Keratinocyte (primary cell): ENCODE results near the gene PAX5. TPM values are rescaled to one million over a fixed set of nuclear protein-coding genes. Genes with fewer than 3 reads are reported as not detected.

Experiments
- DNase-seq: peaks from one replicate; pipeline ENCODE4 v3.0.0-alpha.2; 2011; ENCODE audit warnings: low read depth, missing footprints, low spot score
- FAIRE-seq: peaks from 2 replicates; lab custom pipeline; 2011; peaks lifted over from hg19 to GRCh38; lab: Jason Lieb, UNC
- H2AFZ ChIP-seq: 2 replicates; pipeline ENCODE4 v1.6.0; 2012; ENCODE audit warnings: low read length, control low read depth, inconsistent platforms; ENCODE audit not compliant: control insufficient read depth
- H3K27ac ChIP-seq: 2 replicates; pipeline ENCODE4 v1.5.1; 2011; ENCODE audit warnings: low read length; ENCODE audit not compliant: control insufficient read depth, insufficient read depth
- H3K27me3 ChIP-seq: 3 replicates; pipeline ENCODE4 v1.6.0; 2011; ENCODE audit warnings: low read length; ENCODE audit not compliant: control insufficient read depth, insufficient read depth; ENCODE audit errors: extremely low read depth
- H3K36me3 ChIP-seq, 2 experiments: 2 replicates in 1 of 2; 3 replicates in 1 of 2; pipeline ENCODE4 v1.5.1; 2011; ENCODE audit warnings: low read length in 2 of 2, mild to moderate bottlenecking in 1 of 2; ENCODE audit not compliant: control insufficient read depth in 2 of 2, insufficient read depth in 2 of 2; ENCODE audit errors: extremely low read depth in 1 of 2
- H3K4me1 ChIP-seq: 3 replicates; pipeline ENCODE4 v1.5.1; 2011; ENCODE audit warnings: low read length; ENCODE audit not compliant: control insufficient read depth, insufficient read depth; ENCODE audit errors: extremely low read depth
- H3K4me2 ChIP-seq: 3 replicates; pipeline ENCODE4 v1.6.0; 2011; ENCODE audit warnings: low read depth, low read length; ENCODE audit not compliant: control insufficient read depth, insufficient read depth; ENCODE audit errors: extremely low read depth
- H3K4me3 ChIP-seq, 3 experiments: fragments of 200-600 bp in 1 of 3; sonication (generic) in 1 of 3; 2 replicates in 2 of 3; 3 replicates in 1 of 3; pipeline ENCODE4 v1.5.1; 2011 to 2016; ENCODE audit warnings: low read length in 3 of 3, mild to moderate bottlenecking in 3 of 3, control low read depth in 2 of 3, inconsistent platforms in 1 of 3, low read depth in 1 of 3, mixed read lengths in 1 of 3, mixed run types in 1 of 3, moderate library complexity in 1 of 3; ENCODE audit not compliant: control insufficient read depth in 2 of 3, insufficient read depth in 2 of 3; ENCODE audit errors: extremely low read depth in 1 of 3
- H3K79me2 ChIP-seq: 2 replicates; pipeline ENCODE4 v1.6.0; 2012; ENCODE audit warnings: low read length; ENCODE audit not compliant: control insufficient read depth, insufficient read depth
- H3K9ac ChIP-seq: 3 replicates; pipeline ENCODE4 v1.6.0; 2011; ENCODE audit warnings: low read length; ENCODE audit not compliant: control insufficient read depth, insufficient read depth; ENCODE audit errors: extremely low read depth
- H3K9me1 ChIP-seq: 3 replicates; pipeline ENCODE4 v1.6.0; 2011; ENCODE audit warnings: low read length; ENCODE audit not compliant: control insufficient read depth, insufficient read depth; ENCODE audit errors: extremely low read depth
- H3K9me3 ChIP-seq: 2 replicates; pipeline ENCODE4 v1.5.1; 2012; ENCODE audit warnings: low read depth, low read length; ENCODE audit not compliant: control insufficient read depth
- H4K20me1 ChIP-seq: 3 replicates; pipeline ENCODE4 v1.6.0; 2011; ENCODE audit warnings: low read length; ENCODE audit not compliant: control insufficient read depth, insufficient read depth; ENCODE audit errors: extremely low read depth
- CTCF ChIP-seq, 3 experiments: IDR thresholded peaks in 1 of 3; conservative IDR thresholded peaks in 1 of 3; optimal IDR thresholded peaks in 1 of 3; 2 replicates in 2 of 3; 3 replicates in 1 of 3; pipeline versions ENCODE3 to v1.5.1; 2011; ENCODE audit warnings: low read length in 3 of 3, mild to moderate bottlenecking in 3 of 3, moderate library complexity in 2 of 3, control low read depth in 1 of 3, inconsistent platforms in 1 of 3; ENCODE audit not compliant: insufficient read depth in 2 of 3; ENCODE audit errors: extremely low read depth in 1 of 3
- EZH2 ChIP-seq: IDR thresholded peaks from one replicate; pipeline ENCODE4 v1.6.1; 2012; ENCODE audit warnings: inconsistent platforms, mild to moderate bottlenecking, low read length, moderate library complexity
- dilution Hi-C: fragments of 300-500 bp; cut with MboI; formaldehyde crosslinking; loops from one replicate; pipeline ENCODE4 v1.7.0; 2020; ENCODE audit warnings: low sequenced_read_pairs; ENCODE audit not compliant: extremely low pct_ligation_motif_present
- polyA plus RNA-seq, 5 experiments: library from polyadenylated mRNA; depleted of rRNA in 3 of 5; stranded (reverse) in 3 of 5; stranded (forward) in 1 of 5; unstranded in 1 of 5; fragments of >200 nt; gene quantifications; 1 replicate in 1 of 5; 2 replicates in 3 of 5; 3 replicates in 1 of 5; pipeline versions ENCODE4 v1.2.1 to v1.2.3, GENCODE V29; 2011 to 2012; ENCODE audit warnings: missing spikeins in 2 of 5, low read depth in 1 of 5, low replicate concordance in 1 of 5

Gene PAX5
- polyA plus RNA-seq, 1 donor (not counting 4 experiments of a cell fraction or from before 2014, with no cell fraction given) = not detected

GRCh38 chr9:37030611-37030939 is 3.5 kb downstream of the PAX5 start:
- H4K20me1 ChIP-seq = no peaks in the 10 kb centered on the region
- DNase-seq = no peak
- H3K9me1 ChIP-seq = no peaks in the 10 kb centered on the region
- dilution Hi-C loops = no loop called here
- H3K9me3 ChIP-seq = no peaks in the 10 kb centered on the region
- peaks cover 98% of the 10 kb centered on the region for H3K27me3 ChIP-seq
- H3K4me2 ChIP-seq = peak overlapping the region; percentile 74
- peaks cover 12% of the 10 kb centered on the region for H3K4me1 ChIP-seq
- FAIRE-seq = no peak
- TF ChIP-seq EZH2 (no peak), CTCF (optimal IDR thresholded peaks at IDR 0.05 in 1 of 3, IDR thresholded peaks at IDR 0.05 in 1 of 3, conservative IDR thresholded peaks at IDR 0.05 in 1 of 3; ENCODE audit: extremely low read depth in 1 of 3, insufficient read depth in 2 of 3, low read length in 3 of 3) (no peak)
- no peak overlapping the region for H3K27ac ChIP-seq
- peak overlapping the region in 1 of 3 experiments; percentile 48 for H3K4me3 ChIP-seq
- no peaks in the 10 kb centered on the region for H3K36me3 ChIP-seq
- H2AFZ ChIP-seq = no peak overlapping the region
- no peaks in the 10 kb centered on the region for H3K79me2 ChIP-seq
- H3K9ac ChIP-seq = no peak overlapping the region

GRCh38 chr9:37029776-37030610 is 4.1 kb downstream of the PAX5 start:
- Histone ChIP-seq H3K9ac (peak overlapping the region; percentile 19), H3K9me3 (no peaks in the 10 kb centered on the region), H2AFZ (no peak overlapping the region), H3K27ac (no peak overlapping the region), H3K9me1 (no peaks in the 10 kb centered on the region), H3K4me3 (peak overlapping the region; percentile 3 to 48 (median 41)), H4K20me1 (peaks cover under 1% of the 10 kb centered on the region), H3K79me2 (no peaks in the 10 kb centered on the region), H3K27me3 (peaks cover 98% of the 10 kb centered on the region), H3K4me1 (peaks cover 12% of the 10 kb centered on the region), H3K36me3 (no peaks in the 10 kb centered on the region), H3K4me2 (peak overlapping the region; percentile 74)
- DNase-seq = no peak
- dilution Hi-C loops = no loop called here
- no peak for FAIRE-seq
- TF ChIP-seq EZH2 (peak; percentile 35), CTCF (optimal IDR thresholded peaks at IDR 0.05 in 1 of 3, IDR thresholded peaks at IDR 0.05 in 1 of 3, conservative IDR thresholded peaks at IDR 0.05 in 1 of 3; ENCODE audit: extremely low read depth in 1 of 3, insufficient read depth in 2 of 3, low read length in 3 of 3) (no peak)
